GM04504 (cell line): ENCODE measurements around the gene FAM3C.
A peak's percentile ranks its signal among the peaks of the same experiment; 100 is the strongest.

Experiments
- DNase-seq: peaks from one replicate; pipeline ENCODE4 v3.0.0-alpha.2; 2012; ENCODE audit warnings: low read depth

Gene FAM3C

DNA sequence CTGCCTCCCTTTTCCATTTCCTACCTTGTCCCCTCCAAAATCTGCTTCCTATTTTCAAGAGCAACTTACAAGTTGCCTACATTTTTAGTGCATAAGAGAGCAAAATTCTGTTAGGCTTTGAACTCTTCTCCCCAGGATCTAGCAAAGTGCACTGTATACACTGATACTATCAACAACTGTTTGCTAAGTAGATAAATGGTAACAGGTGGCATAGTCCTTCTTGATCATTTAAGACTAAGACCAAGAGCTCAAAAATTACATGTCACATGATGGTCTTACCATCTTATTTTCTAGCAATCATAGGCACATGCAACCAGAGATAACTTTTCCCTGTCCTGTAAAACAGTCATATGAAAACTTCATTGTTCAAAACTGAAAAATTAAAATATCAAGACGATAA lies 16.2 kb downstream of the FAM3C start:
- no peak for DNase-seq

DNA sequence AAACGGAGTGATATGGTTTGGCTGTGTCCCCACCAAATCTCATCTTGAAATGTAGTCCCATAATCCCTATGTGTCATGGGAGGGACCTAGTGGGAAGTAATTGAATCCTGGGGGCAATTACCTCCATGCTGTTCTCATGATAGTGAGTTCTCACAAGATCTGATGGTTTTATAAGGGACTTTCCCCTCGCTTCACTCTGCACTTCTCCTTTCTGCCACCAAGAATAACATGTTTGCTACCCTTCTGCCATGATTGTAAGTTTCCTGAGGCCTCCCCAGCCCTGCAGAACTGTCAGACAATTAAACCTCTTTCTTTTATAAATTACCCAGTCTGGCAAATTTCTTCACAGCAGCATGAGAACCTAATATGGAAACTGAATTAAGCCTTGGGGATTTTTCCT lies 19.1 kb downstream of the FAM3C start:
- no peak for DNase-seq

DNA sequence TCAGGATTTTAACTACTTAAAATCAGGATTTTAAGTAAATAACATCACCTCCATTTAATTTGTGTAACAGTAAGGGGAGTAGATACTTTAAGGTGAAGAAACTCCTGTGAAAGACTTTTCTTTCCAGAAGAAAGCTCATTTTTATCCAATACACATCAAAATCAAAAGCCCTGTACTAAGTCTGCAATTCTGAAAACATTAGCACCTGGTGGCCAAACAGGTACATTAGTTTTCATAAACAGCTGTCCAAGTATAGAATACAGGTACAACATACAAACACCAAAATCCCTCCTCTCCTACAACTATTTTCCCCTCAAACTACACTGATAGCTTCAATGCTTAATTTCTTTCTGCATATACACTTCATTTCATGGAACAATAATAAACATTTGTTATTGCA lies 22.9 kb downstream of the FAM3C start:
- DNase-seq: no peak

DNA sequence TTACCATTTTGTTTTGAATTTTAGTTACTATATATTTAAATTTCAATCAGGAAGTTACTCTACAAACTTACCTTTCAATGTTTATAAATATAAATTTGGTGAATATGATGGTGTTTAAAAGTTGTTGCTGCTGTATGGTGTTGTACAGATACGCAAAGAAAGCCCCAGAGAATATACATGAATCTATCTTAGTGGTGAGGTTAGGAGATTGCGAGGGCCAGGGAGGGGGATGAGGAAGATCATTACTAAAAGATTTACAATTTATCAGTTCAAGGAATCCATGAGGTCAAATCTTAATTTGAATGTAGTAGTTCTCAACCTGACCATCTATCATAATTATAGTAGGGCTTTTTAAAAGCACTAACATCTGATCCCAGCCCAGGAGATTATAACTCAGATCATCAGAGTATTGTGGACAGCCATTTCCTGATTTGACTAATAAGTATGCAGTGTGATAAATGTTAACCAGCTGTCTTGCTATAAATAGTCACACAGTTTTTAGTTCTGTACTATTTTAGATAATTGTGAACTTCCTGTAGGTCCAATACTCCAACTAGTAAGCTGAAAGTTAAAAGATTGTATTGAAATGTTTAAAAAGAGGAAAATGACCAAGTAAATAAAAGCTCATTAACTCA lies 23.6 kb downstream of the FAM3C start:
- no peak for DNase-seq

DNA sequence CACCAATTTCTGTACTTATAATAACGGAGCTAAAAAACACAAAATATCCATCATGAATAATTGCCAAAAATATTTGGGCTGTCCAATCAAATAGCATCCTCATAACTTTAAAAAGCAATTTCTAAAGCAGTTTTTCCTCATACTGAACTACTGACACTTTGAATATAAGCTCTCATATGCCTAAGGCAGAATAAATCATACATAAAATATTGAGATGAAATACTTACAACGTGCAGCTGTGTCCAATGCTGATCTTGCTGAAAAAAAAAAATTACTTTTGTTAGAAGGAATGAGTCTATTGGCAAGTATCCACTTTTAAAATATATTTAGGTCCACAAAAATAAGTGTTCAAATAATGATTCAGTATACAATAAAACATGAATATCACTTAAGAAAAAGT lies 24.2 kb downstream of the FAM3C start:
- no peak for DNase-seq

DNA sequence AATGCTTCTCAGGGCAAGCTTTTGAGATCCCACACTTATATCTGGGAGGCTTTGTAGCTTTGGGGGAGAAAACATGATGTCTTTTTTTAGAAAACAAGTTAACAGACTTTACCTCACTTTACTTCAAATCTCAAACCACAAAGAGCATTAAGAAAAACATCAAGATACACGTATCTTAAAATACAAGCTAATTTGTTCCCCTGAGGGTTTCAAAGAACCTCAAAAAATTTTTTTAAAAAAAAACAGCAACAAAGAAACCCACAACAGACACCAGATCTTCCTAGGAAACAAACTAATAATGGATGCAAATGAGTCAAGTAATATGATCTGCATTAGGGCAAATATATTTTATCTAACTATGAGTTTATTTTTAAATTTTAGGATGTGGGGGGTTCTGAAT lies 24.7 kb downstream of the FAM3C start:
- no peak for DNase-seq

DNA sequence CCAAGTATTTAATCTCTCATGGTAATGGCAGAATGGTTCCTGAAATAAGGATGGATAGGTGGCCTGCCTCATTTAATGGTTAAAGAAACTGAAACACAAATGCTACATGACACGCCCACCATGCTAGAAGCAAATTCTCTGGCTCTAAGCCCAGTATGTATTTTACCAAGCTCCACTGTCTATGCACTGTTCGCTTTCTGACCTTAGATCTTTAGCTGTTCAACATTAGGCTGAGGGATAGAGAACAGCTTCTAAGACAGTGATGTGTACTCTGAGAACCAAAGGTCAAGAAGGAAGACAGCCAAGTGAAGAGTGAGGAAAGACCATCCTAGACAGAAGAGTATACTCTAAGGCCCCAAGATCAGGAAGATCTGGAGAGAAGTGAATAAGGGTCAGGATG lies 26.6 kb downstream of the FAM3C start:
- no peak for DNase-seq

DNA sequence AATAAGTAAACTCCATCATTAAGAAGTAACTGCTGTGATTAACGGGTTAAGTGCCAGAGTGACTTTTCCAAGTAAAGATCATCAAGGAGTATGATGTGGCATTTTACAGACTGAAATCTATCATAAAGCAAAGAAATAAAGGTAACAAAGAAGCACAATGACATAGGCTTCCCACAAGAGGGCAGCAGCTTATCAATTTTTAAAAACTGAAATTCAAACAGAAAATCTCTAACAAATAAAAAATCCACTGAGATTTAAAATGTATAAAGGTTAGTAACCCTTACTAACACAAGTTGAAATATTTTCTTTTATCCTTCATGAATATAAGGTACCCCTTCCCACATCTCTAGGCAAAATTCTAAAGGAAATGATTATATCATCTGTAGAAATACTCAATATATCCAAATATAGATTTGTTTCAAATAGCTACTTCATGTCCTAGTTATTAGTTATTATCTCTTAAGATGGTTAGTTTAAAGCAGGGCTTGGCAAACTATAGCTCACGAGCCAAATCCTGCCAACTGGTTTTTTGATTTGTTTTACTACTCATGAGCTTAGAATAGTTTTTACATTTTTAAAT lies 29.2 kb downstream of the FAM3C start:
- DNase-seq: no peak

DNA sequence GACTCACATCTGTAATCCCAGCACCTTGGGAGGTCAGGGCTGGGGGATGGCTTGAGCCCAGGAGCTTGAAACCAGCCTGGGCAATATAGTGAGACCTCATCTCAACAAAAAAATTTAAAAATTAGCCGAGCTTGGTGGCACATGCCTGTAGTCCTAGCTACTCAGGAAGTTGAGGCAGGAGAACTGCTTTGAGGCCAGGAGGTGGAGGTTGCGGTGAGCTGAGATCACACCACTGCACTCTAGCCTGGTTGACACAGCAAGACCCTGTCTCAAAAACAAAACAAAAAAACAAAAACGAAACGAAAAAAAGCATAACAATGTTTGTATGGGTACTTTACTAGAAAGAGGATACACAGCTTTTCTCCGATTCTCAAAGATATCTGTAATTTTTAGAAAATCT lies 35.5 kb downstream of the FAM3C start:
- DNase-seq: no peak

DNA sequence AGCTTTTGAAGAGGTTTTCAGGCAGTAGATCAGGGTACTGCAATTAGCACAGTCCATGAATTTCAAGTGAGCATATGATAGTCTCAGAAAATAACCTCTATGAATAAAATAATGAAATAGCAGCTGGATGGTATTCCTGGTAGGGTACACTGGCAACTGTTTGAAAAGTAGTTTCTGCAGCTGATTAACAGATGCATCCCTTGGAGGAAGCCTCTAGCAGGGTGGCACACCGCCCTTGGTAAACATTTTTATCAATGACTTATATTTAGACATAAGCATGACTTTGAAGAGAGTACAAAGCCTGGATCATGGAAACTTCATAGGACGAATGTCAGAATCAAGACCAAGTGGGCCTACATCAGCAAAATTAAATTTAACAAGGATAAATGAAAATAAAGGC lies 40.5 kb downstream of the FAM3C start:
- no peak for DNase-seq

DNA sequence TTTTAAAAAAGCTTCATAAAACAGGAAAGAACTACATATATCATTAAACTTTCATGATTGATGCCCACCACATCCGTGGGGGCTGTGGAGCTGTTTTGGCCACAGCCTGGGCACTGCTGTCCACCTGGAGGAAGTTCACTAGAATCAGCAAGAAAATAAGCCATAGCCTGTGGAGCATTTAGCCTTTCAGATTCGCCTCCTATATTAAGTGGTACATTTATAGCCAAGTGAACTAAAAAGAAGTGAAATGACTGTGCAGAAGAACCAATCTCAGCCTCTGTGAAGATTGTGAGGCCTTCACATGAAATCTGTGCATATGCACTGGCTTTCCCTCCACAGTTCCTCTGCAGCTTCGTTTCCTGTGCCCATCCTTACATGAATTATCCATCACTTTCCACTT lies 43.8 kb downstream of the FAM3C start:
- no peak for DNase-seq

DNA sequence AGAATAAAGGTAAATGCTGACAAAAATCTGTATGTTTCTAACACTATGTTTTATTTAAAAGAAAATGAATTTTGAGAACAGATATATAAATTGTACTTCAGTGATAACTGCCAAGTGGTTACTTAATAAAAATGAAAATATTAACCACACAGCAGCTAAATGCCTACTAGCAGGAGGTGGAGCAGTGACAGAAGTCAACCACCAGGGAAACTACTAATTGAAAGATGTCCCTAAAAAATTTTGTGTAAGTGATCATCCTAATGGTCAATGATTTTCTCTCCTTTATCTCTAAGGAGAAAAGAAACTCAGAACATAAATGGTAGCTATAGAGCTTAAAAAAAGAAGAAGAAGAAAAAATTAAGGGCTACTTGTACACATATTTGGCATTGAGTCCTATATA lies 44.4 kb downstream of the FAM3C start:
- DNase-seq: no peak

DNA sequence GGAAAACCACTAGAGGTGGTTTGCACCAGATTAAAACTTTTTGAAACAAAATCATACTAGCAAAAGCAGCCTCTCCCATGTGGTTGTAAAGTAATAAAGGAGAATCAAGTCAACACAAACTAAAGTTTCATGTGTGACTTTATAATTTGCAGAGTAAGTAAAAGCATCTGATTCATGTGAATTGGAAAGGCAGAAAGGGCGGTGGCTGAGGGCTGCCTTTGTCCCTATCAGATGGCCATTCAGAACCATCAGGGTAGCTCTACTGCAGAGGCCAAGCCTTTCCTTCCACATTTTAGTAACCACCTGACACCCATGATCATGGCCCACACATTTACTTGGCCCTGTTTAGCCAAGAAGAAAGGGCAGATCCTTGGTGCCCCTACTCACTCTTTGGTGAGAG lies 51.6 kb downstream of the FAM3C start:
- no peak for DNase-seq

DNA sequence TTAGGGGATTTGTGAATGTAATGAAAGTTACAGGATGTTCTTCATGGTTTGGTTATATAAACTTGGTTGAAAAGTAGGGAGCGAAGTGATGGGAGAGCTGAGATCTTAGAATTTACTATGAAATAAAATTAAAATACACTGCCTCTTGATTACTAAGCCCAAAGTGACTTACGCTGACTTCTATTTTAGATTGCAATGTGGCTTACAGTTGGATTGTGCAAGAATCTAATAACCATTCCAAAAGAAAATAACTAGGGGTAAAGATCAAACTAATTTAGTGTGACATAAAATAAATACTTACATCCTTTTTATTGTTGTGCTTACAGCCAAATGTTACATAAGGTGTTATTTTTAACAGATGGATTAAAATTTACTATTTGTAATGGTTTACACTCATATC lies 52.0 kb downstream of the FAM3C start:
- no peak for DNase-seq

DNA sequence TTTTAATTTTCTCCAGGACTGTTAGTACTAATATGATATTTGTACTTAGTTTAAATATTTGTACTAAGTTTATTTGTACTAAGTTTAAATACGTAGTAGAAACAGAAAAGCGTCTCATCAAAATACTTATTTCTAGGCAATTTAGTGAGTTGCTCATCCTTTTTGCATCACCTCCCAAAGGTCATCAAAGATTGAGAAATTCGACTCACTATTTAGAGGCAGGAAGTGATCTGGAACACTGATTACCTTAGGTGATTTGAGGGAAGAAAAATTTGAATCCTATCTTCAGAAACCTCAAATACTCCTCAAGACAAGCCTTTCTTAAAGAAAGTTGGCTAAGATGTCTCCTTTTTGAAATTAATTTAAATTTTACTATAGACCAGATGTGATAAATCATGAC lies 52.8 kb downstream of the FAM3C start:
- DNase-seq: no peak

DNA sequence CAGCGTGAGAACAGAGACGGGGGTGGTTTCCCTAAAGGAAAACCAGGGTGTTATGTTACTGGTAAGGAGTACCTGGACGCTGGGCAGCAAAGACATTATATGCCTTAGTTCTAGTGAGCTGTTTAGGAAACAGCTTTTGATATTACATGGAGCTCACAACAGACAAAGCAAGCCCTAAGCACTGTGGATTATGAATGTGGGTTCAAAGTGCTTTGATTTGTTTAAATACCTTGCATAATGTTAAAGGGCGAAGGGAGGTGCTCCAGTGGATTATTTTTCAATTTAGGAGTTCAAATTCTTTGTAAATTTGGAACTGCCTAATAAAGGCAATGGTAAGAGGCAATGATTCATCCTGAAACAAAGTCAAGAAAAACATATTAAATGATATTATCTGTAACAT lies 53.5 kb downstream of the FAM3C start:
- no peak for DNase-seq

DNA sequence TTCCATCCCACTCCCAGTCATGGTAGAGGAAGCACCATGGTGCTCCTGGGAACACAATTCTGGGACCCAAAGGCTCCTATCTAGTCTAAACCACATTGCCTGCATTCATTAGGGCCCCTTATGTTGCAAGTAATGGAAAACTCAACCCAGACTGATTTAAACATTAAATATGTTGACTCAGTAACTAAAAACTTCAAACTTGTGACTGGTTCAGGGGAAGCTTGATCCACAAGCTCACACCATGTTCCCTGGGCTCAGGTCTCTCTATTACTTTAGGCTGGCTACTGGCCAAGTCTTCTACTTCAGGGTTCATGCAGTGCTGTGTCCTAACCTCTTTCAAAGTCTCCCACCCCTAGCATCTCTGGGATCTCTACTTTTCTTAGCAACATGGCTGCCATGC lies 54.2 kb downstream of the FAM3C start:
- DNase-seq: no peak

DNA sequence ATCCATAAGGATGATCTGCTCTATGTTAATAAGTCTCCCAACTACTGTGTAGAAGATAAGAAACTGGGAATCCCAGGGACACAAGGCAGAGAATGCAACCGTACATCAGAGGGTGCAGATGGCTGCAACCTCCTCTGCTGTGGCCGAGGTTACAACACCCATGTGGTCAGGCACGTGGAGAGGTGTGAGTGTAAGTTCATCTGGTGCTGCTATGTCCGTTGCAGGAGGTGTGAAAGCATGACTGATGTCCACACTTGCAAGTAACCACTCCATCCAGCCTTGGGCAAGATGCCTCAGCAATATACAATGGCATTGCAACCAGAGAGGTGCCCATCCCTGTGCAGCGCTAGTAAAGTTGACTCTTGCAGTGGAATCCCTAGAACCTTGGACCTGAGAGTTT lies 57.0 kb downstream of the FAM3C start:
- DNase-seq: no peak

DNA sequence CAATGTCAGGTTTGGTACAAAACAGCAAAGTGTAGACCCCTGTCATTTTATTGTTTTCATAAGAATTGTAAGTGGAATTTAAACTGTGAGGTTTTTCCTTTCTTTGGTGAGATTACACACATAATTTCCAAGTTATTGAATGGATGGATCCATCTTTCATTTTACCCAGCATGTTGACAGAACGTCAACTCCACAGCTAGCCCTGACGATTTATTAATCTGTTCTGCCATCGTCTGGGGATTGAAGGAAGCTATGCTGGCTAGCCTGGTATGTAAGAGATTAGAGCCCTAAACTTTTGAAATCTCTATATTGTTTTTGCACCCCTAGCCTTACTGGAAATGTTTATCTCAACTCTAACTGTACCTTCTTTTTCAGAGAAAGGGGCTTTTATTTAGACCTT lies 58.7 kb downstream of the FAM3C start:
- DNase-seq: no peak

DNA sequence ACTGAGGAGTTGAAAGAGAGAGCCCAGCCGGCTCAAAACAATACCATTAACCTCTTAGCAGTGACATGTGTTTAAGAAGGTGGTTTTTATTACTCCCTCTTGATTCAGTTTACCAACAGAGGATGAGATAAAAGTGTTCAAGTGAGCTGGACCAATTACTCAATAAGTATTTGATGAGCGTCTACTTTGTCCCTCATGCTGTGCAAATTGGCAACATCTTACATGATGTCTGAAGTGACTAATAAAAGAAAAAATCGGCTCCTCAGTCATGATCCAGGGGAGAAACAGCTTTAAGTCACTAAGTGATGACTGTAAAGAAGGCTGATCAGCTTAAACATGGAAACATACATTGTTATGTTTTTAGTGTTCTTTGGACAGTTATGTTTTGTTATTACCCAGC lies 59.5 kb downstream of the FAM3C start:
- DNase-seq: no peak

DNA sequence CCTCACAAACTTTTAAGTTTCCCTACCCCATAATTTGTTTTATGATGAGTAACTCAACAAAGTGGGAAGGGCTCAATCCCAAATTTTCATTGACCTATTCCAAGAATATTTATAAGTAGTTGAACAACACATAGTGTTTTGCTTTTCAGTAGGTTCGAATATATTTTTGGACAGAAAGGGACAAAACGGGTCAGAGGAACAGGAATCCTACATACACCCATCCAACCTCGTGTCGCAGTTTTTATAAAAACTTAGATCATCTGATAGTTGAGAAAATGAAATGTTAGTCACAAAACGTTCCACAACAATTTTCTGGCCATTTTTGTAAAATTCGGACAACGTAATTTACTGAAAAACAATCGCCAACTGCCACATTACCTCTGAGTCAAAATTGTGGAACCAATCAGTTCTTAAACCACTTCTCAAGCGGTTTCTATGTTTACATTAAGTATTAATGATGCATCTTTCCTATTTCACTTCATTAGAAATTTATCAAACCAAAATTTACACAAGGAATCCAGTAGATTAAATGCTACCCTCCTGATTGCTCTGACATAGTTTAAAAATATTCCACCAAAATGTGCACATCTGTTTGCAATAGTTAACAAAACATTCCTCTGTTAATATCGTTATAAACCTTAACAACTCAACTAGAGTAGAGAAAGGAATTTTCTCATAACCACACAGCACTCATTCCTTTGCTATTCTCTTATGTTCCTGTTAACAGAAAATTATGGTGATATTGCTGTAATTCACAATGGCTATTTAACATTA lies 61.0 kb downstream of the FAM3C start:
- DNase-seq: peak; percentile 26

DNA sequence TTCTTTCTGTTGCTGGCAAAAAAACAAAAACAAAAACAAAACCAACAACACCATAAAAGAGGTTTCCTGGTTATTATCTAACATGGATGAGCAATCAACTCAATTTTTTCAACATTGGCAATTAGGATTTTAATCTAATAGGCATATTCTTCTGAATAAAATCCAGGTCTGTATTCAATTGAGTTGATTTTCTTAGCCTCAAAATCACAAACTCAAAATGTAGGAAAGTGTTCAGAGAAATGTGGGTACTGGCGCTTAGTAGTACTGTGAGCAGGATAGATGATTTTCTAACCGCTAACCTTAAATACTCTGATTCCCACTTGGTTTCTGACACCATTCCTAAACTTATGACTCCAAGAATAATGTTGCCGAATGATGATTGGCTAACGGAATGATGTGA lies 61.7 kb downstream of the FAM3C start:
- no peak for DNase-seq

DNA sequence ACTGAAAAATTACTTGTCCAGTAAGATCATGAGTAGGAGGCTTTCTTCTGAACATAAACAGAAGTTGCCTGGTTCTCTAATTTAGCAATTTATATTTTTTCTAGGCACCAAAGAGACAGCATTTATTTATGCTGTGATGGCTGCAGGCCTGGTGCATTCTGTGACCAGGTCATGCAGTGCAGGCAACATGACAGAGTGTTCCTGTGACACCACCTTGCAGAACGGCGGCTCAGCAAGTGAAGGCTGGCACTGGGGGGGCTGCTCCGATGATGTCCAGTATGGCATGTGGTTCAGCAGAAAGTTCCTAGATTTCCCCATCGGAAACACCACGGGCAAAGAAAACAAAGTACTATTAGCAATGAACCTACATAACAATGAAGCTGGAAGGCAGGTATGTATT lies 64.5 kb downstream of the FAM3C start:
- no peak for DNase-seq

DNA sequence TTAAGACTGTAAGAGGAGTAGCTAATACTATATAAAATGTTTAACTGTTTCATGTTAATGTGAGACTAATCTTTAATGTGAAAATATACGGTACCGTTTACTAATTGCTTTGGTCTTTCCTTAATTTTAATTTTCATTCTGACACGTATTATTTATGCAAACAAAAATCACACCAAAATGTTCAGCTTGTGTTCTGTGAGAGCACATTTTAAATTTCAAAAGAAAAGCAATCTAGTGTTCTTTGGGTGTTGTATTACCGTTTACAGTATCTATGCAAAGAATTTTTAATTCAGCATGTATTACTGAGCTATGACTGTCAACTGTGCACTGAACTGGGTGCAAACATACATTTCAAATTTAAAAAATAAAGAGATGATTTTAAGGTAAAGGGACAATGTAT lies 65.1 kb downstream of the FAM3C start:
- DNase-seq: no peak
